ENCODE data around the gene SCLY.
A peak's percentile ranks its signal among the peaks of the same experiment; 100 is the strongest.
"Not testable (repeated sequence)": the region's sequence is repeated elsewhere in the genome, so short reads cannot be mapped to it uniquely, and the experiment has no call there.

The SCLY gene

DNA sequence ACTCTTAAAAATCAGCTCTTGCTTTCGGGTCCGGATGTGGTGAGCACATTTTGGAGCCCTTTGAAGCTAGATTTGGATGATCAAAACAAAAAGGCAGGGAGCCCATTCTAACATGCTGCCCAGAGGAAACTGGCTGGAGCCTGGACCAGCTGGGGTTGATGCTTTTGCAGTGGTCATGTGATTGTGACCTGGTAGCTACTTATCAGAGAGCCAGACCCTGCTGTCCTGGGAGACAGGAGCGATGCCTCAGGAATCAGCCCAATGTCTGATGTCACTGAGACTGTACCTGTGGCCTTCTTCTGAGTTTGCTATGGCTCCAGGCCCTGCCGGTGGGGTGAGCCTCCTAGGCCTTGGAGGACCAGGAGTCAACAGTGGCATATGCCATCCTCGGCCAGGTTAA is 18.7 kb upstream of the SCLY start:
- no peak for DNase-seq

DNA sequence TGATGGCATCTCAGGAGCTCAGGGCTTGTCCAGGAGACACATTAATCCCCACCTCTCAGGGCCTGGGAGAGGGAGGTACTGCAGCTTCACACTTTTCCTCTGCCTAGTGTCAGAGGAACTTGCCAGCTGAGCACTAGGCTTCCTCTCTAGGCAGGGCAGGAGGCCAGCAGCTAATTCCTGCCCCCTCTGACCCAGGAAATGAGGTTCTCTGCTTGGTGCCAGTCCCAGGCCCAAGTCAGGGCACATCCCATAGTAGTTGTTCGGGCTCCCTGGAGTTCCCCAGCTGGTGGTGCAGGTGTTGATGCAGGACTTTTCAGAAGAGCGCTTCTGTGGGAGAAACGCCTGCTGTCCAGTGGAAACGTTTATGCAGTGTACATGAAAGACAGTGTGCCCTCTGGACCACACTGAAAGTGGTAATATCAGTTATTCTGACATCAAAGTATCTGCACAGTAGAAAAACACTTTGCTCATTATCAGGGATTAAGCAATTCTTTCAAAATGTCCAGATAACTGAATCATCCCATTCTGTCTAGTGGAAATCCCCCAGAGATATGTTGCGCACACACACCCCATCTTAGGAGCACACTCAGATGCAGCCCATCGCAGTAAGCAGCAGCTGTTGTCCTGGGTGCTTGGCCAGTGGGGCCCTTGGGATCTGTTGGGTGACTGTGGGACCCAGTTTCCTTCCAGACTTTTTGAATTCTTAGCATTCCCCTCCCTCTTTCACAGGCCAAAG is 17.8 kb upstream of the SCLY start:
- DNase-seq = no peak

DNA sequence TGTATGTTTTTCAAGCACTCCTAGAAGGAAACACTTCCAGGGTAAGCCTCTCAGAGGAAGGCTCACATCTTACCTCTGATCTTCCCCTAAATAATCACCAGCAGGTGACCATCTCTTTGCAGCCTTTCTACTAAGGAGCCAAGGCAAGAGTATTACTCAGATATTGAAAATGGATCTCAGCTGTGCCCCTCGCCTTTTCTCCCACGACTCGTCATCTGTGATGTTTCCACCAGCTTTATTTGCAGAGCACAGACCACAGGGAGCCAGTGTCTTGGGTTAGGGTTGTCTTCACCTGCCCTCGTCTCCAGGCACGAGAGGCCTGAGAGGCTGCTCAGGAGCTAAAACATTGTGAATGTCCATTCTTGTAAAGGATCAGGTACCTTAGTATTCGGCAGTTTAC is 16.9 kb upstream of the SCLY start:
- DNase-seq = no peak

DNA sequence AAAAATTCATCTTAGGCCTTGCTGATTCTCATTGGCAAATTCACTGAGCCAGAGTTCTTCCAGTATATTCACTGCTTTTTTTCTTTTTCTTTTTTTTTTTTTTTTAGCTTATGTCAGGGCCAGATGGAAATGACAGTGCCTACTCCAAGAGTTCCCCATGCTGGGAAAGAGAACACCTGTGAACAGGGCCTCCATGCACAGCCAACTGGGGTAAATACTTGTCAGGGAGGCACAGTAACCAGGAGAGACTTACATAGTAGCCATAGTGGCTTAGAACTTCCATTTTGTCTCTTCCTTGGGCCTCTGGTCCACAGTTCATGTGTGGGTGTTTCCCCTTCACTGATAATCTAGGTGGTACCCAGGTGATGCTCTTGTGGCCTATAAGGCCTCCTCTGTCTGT is 15.2 kb upstream of the SCLY start:
- DNase-seq = no peak

DNA sequence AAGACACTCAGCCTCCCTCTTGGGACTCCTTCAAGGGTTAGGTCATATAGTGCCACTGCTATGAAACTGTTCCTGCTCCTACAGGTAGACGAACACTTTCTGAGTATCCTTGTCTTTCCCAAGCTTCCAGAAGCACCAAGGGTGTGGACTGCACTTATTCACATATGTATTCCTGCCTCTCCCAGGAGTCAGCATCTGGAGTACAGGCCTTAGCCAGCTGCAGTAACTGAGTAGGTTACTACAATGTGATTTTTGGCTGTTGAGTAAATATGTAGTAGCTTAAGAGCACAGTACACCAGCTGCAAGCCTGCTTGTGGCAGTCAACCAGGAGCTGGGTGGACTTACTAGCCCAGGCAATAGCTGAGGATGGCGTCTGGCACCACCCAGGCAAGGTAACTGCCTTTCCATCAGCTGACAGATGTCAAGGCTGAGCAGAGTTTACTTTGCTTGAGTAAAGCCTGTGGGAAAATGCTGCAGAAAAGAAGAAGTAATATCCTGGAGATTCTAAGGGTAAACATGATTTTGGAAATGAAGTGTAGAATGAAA is 14.0 kb upstream of the SCLY start:
- no peak for DNase-seq

DNA sequence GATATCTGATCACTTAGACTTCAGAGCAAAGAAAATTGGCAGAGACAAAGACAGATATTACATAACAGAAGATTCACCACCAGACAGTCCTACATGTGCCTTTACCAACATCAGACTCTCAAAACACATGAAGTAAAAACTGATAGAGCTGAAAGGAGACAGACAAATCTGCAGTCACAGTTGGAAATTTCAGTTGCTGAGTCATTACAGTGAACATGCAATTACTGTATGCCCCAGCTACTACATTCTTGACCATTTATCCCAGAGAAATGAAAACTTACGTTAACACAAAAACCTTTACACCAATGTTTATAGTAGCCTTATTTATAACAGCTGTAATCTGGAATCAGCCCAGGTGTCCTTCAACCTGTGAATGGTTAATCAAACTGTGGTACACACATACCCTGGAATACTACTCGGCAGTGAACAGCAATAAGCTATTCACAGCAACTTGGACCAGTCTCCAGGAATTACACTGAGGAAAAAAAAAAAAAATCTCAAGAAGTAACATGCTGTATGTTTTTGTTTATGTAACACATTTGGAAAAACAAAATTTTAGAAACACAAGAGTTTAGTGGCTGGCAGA is 7.5 kb upstream of the SCLY start:
- no peak for DNase-seq

DNA sequence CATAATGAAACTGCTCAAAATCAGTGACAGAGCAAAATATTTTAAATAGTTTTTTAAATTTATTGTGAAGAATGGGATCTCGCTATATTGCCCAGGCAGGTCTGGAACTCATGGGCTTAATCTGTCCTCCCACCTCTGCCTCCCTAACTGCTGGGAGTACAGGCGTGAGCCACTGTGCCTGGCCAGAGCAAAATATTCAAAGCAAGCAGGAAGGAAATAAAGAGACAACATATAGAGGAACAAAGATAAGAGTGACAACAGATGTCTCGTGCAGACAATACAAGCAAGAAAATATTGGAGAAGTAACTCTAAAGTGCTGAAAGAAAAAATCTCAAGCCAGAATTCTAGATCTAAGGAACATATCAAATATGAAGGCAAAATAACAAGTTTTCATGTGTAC is 5.0 kb upstream of the SCLY start:
- no peak for DNase-seq

DNA sequence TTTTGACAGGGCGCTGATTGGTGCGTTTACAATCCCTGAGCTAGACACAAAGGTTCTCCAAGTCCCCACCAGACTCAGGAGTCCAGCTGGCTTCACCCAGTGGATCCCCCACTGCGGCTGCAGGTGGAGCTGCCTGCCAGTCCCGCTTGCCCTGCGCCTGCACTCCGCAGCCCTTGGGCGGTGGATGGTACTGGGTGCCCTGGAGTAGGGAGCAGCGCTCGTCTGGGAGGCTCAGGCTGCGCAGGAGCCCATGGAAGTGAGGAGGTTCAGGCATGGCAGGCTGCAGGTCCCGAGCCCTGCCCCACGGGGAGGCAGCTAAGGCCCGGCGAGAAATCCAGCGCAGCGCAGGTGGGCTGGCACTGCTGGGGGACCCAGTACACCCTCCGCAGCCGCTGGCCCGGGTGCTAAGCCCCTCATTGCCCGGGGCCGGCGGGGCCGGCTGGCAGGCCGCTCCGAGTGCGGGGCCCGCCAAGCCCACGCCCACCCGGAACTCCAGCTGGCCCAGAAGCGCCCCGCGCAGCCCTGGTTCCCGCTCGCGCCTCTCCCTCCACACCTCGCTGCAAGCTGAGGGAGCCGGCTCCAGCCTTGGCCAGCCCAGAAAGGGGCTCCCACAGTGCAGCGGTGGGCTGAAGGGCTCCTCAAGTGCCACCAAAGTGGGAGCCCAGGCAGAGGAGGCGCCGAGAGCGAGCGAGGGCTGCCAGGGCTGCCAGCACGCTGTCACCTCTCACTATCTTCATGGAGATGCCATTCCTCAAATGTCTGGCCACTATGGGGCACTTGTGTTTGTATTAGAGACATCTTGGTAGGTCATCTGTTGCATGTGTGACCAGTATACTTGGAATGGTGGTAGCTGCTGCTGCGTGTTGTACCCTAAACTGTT is 2.9 kb upstream of the SCLY start:
- DNase-seq = not testable (repeated sequence)

DNA sequence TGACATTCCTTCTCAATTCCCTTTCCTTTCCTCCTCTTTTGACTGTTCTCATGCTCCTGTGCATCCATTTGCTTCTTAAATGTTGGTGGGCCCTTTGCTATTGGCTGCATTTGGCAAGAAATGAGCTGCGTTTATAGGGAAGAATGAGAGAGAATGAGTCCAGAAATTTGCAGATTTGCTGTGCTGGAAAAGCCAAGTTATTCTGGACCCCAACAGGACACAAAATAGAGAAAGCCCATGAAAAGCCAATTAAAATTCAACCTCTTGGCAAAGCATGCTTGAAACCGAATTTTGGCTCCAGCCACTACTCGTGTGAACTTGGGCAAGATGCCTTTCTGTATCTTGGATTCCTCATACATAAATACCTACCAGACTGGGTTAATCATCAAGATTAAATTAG is 1.3 kb upstream of the SCLY start:
- no peak for DNase-seq

DNA sequence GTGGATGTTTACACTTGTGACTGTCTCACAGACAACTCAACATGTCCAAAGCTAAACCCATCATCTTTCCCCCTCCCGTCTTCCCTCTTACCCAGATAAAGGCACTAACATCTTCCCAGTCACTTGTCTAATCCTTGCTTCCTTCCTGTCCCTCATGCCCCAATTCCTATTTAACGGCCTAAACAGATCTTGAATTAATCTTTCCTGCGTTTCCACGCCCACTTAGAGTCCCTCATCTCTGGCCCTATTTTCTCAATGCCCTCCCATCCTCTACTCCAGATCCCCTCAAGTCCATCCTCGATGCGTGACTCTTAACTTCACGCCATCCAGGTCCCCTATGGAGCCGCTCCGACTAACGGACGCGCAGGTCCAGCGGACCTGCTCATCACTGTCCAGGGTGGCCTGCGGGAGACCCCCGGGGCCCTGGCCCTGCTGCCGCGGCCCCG is 682 bp upstream of the SCLY start:
- DNase-seq = no peak

DNA sequence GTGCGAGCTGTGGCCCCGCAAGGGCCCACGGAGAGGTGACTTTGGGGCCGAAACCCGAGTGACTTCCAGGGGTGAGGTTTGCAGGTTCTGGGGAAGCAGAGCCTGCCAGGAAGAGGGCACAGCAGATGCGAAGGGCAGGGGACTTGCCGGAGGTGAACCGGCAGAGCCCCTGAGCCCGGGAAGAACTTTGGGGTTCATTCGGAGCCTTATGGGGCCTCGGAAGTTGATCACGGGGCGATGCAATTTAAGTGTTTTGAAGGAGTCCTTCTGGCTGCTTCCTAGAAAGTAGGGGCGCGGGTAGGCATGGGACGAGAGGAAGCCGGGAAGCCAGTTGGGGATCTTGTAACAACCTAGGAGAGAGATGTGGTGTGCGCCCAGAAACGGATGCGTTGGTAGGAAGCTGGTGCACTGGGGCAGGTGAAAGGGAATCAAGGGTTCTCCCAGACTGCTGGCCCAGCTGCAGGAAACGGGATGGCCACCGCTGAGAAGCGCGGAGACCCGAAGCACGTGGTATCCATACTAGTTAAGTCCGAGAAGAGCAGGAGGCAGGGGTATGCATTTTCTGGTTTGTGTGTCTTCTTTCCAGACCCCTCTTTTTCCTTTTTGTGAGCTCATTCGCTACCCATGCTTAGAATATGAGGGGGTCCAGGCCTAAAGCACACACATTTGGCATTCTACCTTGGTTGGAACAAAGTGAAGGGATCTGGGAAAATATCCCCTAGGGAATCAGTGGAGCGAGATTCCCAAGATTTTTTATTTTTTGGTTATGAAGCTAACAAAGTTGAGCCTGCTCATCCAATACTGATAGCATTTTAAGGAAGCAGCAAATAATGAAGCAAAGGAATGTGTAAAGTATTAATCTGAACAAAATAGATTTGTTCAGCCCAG is 758 bp downstream of the SCLY start:
- DNase-seq = no peak

DNA sequence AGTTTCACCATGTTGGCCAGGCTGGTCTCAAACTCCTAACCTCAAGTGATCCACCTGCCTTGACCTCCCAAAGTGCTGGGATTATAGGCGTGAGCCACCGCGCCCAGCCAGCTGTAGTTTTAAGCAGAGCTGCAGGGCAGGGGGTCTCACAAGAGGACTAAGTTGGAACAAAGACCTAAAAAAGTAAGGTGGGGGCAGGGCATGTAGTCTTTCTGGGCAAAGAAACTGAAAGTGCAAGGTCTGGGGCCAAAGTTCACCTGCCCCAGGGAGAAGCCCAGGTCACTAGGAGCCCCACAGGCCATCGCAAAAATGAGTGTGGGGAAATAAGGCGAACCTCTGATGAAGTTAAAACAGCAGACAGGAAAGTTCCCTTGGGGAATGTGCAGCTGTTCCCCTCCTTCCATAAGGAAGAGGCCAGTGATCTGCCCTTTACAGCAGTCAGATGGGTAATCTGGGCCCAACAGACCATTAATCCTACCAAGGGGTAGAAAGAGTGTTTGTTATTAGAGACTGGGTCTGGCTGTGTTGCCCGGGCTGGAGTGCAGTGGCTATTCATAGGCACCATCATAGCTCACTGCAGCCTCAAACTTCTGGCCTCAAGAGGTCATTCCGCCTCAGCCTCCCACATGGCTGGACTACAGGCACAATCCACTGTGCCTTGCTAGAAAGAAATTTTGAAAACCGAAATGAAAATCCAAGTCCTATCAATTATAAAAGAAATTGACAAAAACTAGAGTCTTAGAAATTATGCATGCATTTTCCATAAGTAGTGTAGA is 2.8 kb downstream of the SCLY start:
- no peak for DNase-seq

DNA sequence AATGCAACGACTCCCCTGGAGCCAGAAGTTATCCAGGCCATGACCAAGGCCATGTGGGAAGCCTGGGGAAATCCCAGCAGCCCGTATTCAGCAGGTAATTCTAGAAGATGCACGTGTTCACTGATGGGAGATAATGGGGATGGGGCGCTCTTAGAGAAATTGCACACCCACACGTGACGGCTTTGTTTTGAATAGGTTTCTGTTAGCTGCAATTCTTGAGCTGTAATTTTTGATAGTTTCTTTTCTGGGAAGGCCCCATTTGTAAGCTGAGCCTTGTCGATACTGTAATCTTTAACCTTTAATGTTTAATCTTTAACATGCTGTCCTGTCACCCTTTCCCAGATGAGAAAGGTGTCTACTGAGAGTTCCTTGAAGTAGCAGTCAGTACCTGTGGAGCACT is 3.6 kb downstream of the SCLY start:
- no peak for DNase-seq

DNA sequence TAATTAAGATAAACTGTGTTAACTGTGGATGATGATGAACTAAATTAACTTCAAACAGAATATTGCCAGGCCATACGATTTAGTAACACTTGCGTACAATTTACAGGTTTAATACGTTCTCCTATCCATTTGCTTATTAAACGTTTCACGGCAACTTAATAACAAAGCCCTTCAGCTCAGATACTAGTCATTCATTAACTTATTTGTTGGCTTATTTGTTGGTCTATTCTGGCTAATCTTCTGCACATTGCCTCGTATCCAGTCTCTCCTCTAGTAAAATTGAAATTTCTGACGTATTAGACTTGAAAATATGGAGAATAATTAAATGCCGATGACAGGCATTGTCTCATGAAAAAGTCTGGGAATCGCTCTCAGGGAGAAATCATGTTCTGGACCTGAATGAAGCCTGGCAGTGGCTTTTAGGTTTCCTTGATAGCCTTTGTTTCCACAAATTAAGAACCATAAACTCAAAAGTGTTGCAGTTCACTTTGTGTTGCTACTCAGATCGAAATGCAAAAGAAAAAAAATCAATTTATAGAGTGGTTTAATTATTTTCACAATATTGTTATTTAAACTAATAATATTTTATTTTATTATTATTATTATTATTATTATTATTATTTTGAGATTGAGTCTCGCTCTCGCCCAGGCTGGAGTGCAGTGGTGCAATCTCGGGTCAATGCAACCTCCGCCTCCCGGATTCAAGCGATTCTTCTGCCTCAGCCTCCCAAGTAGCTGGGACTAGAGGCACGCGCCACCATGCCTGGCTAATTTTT is 4.5 kb downstream of the SCLY start:
- no peak for DNase-seq

DNA sequence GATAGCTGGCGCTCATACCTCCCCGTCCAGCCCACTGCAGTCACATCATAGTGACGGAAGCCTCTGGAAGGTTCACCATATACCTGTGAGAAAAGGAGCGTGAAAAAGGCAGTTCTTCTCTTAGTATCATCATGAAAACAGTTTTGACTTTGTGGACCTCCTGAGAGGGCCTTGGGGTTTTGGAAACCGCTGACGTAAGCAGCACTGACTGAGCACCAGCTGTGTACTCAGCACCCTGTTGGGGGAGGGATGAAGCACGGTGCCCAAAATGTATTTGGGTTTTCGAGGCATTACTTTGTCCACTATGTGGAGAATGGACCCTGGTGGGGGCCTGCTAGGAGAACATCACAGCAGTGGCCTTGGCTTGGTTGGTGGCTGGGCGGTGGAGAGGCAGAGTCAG is 5.4 kb downstream of the SCLY start:
- DNase-seq = no peak

DNA sequence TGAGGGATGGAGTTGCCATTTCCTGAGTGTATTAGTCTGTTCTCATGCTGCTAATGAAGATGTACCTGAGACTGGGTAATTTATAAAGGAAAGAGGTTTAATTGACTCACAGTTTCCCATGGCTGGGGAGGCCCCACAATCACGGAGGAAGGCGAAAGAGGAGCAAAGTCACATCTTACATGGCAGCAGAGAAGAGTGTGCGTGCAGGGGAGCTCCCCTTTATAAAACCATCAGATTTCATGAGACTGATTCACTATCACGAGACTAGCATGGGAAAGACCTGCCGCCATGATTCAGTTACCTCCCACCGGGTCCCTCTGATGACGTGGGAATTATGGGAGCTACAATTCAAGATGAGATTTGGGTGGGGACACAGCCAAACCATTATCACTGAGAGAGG is 5.9 kb downstream of the SCLY start:
- not testable (repeated sequence) for DNase-seq

DNA sequence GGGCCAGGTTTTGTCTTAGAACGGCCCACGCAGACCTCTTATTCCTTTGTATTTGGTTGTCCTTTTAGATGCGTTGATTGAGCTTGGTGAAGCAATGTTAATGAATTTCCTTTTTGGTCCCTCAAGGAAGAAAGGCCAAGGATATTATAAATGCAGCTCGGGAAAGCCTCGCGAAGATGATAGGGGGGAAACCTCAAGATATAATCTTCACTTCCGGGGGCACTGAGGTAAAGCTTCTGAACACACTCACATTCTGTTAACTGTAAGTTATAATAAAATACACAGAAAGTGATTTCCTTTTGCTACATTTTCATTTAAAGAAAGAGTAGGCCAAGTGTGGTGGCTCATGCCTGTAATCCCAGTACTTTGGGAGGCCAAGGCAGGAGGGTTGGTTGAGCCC is 7.1 kb downstream of the SCLY start:
- DNase-seq = no peak

DNA sequence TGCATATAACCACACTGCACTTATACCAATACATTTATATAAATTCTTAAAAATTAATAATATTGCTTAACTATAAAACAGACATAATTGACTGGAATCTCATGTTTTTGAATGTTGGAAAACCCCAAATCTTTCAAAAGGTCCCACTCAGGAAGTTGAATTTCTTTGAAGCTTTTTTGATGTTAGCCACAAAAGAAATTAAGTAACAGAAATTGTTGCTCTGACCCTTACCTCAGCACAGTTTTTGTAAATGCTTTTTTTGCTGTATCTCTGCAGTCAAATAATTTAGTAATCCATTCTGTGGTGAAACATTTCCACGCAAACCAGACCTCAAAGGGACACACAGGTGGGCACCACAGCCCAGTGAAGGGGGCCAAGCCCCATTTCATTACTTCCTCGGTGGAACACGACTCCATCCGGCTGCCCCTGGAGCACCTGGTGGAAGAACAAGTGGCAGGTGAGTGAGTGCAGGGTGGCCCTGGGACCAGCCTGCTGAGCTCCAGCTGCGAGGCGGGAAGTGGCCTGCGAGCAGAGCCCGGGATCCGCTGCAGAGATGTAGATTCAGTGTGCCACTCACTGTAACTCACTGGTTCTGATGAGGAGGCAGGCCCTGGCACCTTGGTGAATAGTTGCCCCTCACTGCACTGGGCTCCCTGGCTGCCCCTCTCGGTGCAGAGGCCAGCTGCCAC is 8.4 kb downstream of the SCLY start:
- DNase-seq = peak; percentile 25

DNA sequence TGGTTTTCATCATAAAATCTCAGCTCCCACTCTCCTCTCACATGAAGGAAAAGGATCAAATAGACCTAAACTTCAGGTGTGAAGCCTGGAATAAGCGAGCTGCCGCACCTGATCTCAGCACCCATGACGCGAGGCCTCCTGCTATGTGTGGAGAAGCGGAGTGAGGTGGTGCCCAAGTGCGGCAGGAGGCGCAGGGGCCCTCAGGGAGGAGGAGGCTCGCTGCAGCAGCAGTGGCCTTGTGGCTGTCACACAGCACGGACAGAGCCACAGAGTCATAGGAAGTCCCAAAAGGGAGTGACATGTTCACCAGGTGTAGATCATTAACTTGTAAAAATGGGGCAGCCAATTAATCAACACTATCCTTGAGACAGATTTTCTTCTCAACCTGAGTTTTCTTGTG is 9.1 kb downstream of the SCLY start:
- DNase-seq = no peak

DNA sequence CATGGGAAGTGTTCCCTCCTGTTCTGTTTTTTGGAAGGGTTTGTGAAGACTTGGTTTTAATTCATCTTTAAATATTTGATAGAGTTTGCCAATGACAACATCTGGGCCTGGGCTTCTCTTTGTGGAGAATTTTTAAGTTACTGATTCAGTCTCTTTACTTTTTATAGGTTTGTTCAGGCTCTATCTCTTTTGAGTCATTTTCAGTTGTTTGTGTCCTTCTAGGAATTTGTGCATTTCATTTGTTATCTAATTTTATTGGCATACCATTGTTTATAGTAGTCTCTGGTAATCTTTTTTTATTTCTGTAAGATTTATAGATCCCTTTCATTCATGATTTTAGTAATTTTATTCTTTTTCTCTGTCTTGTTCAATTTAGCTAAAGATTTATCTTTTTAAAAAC is 14.6 kb downstream of the SCLY start:
- no peak for DNase-seq
